ENCODE data around the gene FAM177B. TPM values are rescaled to one million over a fixed set of nuclear protein-coding genes. Genes with fewer than 3 reads are reported as not detected.

Gene FAM177B
- total RNA-seq = not detected in 2 replicates

DNA sequence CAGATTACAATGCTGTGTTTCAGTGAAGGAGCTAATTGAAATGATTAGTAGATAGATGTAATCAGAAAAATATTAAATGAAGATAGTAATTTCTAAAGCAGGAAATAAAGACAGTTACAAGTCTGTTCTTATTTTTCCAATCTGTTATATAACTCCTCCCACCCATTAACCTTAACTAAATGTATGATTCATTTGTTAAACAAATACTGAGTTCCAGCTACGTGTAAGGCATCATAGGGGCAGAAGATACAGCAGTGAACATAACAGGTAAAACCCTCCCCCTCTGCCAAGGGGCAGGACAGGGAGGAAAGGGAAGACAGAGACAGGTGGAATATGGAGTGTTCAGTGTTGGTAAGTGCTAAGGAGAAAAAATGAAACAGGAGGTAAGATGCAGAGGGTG is at the start of gene FAM177B:
Gene FAM177B (plus strand): TSS at position 231 of the 400 bp plus-strand sequence. CDS start 9,344 bp downstream, outside the sequence.

DNA sequence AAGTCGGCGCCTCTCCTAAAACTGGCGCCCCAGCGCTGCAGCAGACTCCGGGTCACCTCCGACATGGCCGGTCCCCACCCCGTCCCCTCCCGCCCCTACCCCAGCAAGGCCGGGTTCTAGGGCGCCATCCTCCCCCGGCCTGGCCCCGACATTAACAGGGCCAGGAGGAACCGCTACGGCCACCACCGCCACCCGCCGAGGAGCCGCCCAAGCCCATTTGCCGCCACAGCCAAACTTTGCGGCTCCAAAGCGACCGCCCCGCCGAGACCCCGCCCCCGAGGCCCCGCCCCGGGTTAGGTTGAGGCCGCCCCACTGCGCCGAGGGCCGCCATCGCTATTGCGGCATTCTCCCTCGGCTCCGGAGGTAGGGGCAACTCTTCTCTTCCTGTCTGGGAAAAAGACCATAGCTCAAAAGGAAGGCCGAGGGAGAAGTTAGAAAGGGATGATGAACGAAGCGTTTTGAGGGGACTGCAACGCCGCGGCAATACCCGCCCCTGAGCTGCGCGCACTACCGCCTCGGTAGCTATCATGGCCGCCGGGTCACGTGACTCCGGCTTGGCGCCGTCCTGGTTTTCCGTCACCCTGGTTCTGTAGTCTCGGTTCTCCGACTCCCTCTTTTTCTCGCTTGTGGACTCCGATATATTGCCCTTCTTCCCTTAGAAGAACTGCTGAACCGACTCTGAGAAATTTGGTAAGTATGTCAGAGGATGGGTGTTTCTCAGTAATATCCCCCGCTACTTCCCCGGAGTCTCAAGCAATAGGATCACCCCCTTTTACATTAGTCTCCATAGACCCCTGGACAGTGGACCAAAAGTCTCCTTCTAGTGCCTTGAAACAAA is 24.5 kb upstream of the FAM177B start, which contains the start of the genes AIDA and BROX:
Gene AIDA (minus strand): TSS at position 239 of the 838 bp plus-strand sequence. CDS start 174 bp downstream, at position 65.
Gene BROX (plus strand): TSS at position 312 of the 838 bp plus-strand sequence. CDS start 3,136 bp downstream, outside the sequence.

Other genes with a start within 250 kb of the FAM177B start
- 0.23 and 0.39 TPM in 2 replicates for gene HHIPL2, start 189.1 kb upstream of the FAM177B start, total RNA-seq
- 10.8 and 11.3 TPM in 2 replicates for gene TAF1A, start 147.3 kb upstream of the FAM177B start, total RNA-seq
- gene MIA3, start 119.1 kb upstream of the FAM177B start, total RNA-seq = 53.1 and 60.7 TPM in 2 replicates
- gene AIDA, start 24.7 kb upstream of the FAM177B start, total RNA-seq = 80.9 and 99.1 TPM in 2 replicates
- gene BROX, start 24.6 kb upstream of the FAM177B start, total RNA-seq = 38.0 and 43.8 TPM in 2 replicates
- 6.6 and 6.9 TPM in 2 replicates for gene DISP1, start 77.8 kb downstream of the FAM177B start, total RNA-seq

Data from smooth muscle cell of the pulmonary artery (primary cell).